Loucy (cell line): Measurements from ENCODE around the gene HYAL3.

ENCODE experiments used
- CTCF ChIP-seq: fragments of 200-600 bp; sonication (generic); conservative IDR thresholded peaks from 2 replicates; pipeline ENCODE4 v1.5.1; 2014; ENCODE audit warnings: mild to moderate bottlenecking, antibody characterized with exemption, low read length
- EZH2phosphoT487 ChIP-seq: fragments of 200-600 bp; IDR thresholded peaks from 2 replicates; pipeline ENCODE4 v1.6.1; 2018; ENCODE audit warnings: antibody characterized with exemption, mild to moderate bottlenecking, moderate library complexity, borderline replicate concordance

GRCh38 chr3:50317300-50317699, 18.1 kb upstream of the HYAL3 start:
- TF ChIP-seq CTCF (no peak), EZH2phosphoT487 (no peak)
